HEK293 (cell line): ENCODE data around the gene METAP1.
A peak's percentile ranks its signal among the peaks of the same experiment; 100 is the strongest.

Source experiments
- GLIS2 ChIP-seq: fragments of 450-650 bp; formaldehyde crosslinking; IDR thresholded peaks from 2 replicates; pipeline ENCODE4 v1.5.1; 2016; ENCODE audit warnings: missing biosample characterization, missing genetic modification characterization
- HOXD13 ChIP-seq: sonication (generic); formaldehyde crosslinking; IDR thresholded peaks from 2 replicates; pipeline ENCODE4 v1.8.0; 2022; ENCODE audit warnings: missing genetic modification reagents, borderline replicate concordance
- KLF7 ChIP-seq: fragments of 450-650 bp; formaldehyde crosslinking; IDR thresholded peaks from 2 replicates; pipeline ENCODE4 v1.5.1; 2016; ENCODE audit warnings: missing biosample characterization, missing genetic modification characterization, borderline replicate concordance
- KLF8 ChIP-seq: fragments of 450-650 bp; formaldehyde crosslinking; IDR thresholded peaks from 2 replicates; pipeline ENCODE4 v1.5.1; 2016; ENCODE audit warnings: missing biosample characterization, missing genetic modification characterization
- MEIS1 ChIP-seq: sonication (generic); formaldehyde crosslinking; IDR thresholded peaks from 2 replicates; pipeline ENCODE4 v1.8.1; 2022; ENCODE audit warnings: missing genetic modification reagents, mild to moderate bottlenecking, borderline replicate concordance
- SALL2 ChIP-seq: fragments of 450-650 bp; formaldehyde crosslinking; IDR thresholded peaks from 2 replicates; pipeline ENCODE4 v1.5.0; 2017; ENCODE audit warnings: missing biosample characterization, mild to moderate bottlenecking, missing genetic modification characterization, borderline replicate concordance
- SCRT2 ChIP-seq: fragments of 450-650 bp; formaldehyde crosslinking; IDR thresholded peaks from 2 replicates; pipeline ENCODE4 v1.5.1; 2016; ENCODE audit warnings: missing biosample characterization, missing genetic modification characterization
- TCF7L2 ChIP-seq: IDR thresholded peaks from 2 replicates; pipeline ENCODE4 v1.6.1; 2011; ENCODE audit warnings: low read depth, mild to moderate bottlenecking, inconsistent platforms, low read length, moderate library complexity, borderline replicate concordance
- YY1 ChIP-seq: fragments of 450-650 bp; formaldehyde crosslinking; IDR thresholded peaks from 2 replicates; pipeline ENCODE4 v1.5.1; 2018; ENCODE audit warnings: missing biosample characterization, missing genetic modification characterization
- ZNF146 ChIP-seq: fragments of 450-650 bp; formaldehyde crosslinking; IDR thresholded peaks from 2 replicates; pipeline ENCODE4 v1.5.1; 2016; ENCODE audit warnings: missing biosample characterization, missing genetic modification characterization
- ZNF202 ChIP-seq: fragments of 450-650 bp; formaldehyde crosslinking; IDR thresholded peaks from 2 replicates; pipeline ENCODE4 v1.5.1; 2016; ENCODE audit warnings: missing biosample characterization, missing genetic modification characterization, borderline replicate concordance
- ZNF473 ChIP-seq: fragments of 450-650 bp; formaldehyde crosslinking; IDR thresholded peaks from 2 replicates; pipeline ENCODE4 v1.5.1; 2017; ENCODE audit warnings: missing biosample characterization, missing genetic modification characterization
- ZNF624 ChIP-seq: fragments of 450-650 bp; formaldehyde crosslinking; IDR thresholded peaks from 2 replicates; pipeline ENCODE4 v1.5.1; 2017; ENCODE audit warnings: missing biosample characterization, missing genetic modification characterization
- TF ChIP-seq, protein P1 (sequence below): fragments of 450-650 bp; formaldehyde crosslinking; IDR thresholded peaks from 2 replicates; pipeline ENCODE4 v1.5.1; 2016; ENCODE audit warnings: missing biosample characterization, missing genetic modification characterization
- TF ChIP-seq, protein P2 (sequence below): fragments of 450-650 bp; formaldehyde crosslinking; IDR thresholded peaks from 2 replicates; pipeline ENCODE4 v1.5.1; 2016; ENCODE audit warnings: missing biosample characterization, missing genetic modification characterization
- TF ChIP-seq, protein P3 (sequence below): fragments of 450-650 bp; formaldehyde crosslinking; conservative IDR thresholded peaks from 2 replicates; pipeline ENCODE4 v1.5.1; 2016; ENCODE audit warnings: low read depth, missing biosample characterization, missing genetic modification characterization
- TF ChIP-seq, protein P4 (sequence below): fragments of 450-650 bp; formaldehyde crosslinking; IDR thresholded peaks from 2 replicates; pipeline ENCODE4 v1.5.1; 2016; ENCODE audit warnings: missing biosample characterization, missing genetic modification characterization
- TF ChIP-seq, protein P5 (sequence below): fragments of 450-650 bp; formaldehyde crosslinking; IDR thresholded peaks from 2 replicates; pipeline ENCODE4 v1.5.1; 2016; ENCODE audit warnings: missing biosample characterization, missing genetic modification characterization
- TF ChIP-seq, protein P6 (sequence below): fragments of 450-650 bp; formaldehyde crosslinking; IDR thresholded peaks from 2 replicates; pipeline ENCODE4 v1.5.1; 2016; ENCODE audit warnings: missing biosample characterization, missing genetic modification characterization

METAP1 gene

DNA sequence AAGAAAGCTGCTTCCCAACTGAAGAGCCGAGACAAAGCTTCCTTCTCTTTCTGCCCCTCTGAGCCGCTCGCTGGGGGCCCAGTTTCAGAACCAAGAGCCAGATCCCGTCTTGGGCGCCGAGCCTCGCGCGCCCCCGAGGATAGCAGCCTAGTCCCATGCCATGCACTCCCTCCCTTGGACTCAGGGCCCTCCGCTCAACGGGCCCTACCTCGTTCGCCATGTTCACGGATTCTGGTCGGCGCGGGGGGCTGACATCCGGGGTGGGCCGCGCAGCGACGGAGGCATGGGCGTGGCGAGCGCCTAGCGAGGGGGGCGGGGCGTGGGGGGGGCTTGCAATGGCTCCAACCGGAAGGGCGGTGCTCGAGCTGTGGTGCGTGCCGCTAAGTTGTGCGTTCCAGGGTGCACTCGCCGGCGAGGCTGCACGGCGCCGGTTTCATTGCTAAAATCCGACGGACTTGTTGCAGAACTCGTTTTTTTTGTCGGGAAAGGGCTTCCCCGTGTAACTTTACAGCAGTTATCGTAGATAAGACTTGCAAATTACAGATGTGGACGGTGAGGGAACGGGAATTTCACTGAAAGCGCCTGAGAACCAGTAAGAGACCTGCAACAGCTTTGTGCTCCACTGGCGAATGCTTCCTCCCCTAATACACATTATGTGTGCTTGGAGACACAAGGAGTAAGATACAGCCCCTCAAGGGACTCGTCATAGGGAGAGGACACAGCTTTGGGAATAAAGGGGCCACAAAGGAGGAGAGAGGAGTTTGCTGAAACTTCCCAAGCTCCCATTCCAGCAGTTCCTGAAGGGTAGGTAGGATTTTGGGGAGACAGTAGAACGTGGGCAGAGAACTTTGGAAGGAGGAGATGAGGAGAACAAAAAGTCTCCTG is 93.2 kb downstream of the METAP1 start, which contains the start of gene ADH5 (continued):
- TF ChIP-seq, protein P1, sequence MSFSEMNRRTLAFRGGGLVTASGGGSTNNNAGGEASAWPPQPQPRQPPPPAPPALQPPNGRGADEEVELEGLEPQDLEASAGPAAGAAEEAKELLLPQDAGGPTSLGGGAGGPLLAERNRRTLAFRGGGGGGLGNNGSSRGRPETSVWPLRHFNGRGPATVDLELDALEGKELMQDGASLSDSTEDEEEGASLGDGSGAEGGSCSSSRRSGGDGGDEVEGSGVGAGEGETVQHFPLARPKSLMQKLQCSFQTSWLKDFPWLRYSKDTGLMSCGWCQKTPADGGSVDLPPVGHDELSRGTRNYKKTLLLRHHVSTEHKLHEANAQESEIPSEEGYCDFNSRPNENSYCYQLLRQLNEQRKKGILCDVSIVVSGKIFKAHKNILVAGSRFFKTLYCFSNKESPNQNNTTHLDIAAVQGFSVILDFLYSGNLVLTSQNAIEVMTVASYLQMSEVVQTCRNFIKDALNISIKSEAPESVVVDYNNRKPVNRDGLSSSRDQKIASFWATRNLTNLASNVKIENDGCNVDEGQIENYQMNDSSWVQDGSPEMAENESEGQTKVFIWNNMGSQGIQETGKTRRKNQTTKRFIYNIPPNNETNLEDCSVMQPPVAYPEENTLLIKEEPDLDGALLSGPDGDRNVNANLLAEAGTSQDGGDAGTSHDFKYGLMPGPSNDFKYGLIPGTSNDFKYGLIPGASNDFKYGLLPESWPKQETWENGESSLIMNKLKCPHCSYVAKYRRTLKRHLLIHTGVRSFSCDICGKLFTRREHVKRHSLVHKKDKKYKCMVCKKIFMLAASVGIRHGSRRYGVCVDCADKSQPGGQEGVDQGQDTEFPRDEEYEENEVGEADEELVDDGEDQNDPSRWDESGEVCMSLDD (tag by site-specific recombination), result no peak
- no peak for TF ChIP-seq ZNF146
- TF ChIP-seq ZNF473 (tag by site-specific recombination), result no peak
- peak; percentile 41 for TF ChIP-seq YY1 (tag by site-specific recombination)
- TF ChIP-seq, protein P2, sequence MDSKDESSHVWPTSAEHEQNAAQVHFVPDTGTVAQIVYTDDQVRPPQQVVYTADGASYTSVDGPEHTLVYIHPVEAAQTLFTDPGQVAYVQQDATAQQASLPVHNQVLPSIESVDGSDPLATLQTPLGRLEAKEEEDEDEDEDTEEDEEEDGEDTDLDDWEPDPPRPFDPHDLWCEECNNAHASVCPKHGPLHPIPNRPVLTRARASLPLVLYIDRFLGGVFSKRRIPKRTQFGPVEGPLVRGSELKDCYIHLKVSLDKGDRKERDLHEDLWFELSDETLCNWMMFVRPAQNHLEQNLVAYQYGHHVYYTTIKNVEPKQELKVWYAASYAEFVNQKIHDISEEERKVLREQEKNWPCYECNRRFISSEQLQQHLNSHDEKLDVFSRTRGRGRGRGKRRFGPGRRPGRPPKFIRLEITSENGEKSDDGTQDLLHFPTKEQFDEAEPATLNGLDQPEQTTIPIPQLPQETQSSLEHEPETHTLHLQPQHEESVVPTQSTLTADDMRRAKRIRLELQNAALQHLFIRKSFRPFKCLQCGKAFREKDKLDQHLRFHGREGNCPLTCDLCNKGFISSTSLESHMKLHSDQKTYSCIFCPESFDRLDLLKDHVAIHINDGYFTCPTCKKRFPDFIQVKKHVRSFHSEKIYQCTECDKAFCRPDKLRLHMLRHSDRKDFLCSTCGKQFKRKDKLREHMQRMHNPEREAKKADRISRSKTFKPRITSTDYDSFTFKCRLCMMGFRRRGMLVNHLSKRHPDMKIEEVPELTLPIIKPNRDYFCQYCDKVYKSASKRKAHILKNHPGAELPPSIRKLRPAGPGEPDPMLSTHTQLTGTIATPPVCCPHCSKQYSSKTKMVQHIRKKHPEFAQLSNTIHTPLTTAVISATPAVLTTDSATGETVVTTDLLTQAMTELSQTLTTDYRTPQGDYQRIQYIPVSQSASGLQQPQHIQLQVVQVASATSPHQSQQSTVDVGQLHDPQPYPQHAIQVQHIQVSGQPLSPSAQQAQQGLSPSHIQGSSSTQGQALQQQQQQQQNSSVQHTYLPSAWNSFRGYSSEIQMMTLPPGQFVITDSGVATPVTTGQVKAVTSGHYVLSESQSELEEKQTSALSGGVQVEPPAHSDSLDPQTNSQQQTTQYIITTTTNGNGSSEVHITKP (tag by site-specific recombination), result 0 out of 2 replicates have a peak, but pooled peaks have one; percentile 13
- peak; percentile 83 for TF ChIP-seq SCRT2 (tag by site-specific recombination)
- TF ChIP-seq MEIS1 (CRISPR knock-in tag), result no peak
- peak; percentile 71; the same call in 1 of the 2 replicates for TF ChIP-seq KLF7 (tag by site-specific recombination)
- TF ChIP-seq ZNF202 (tag by site-specific recombination), result no peak
- TF ChIP-seq HOXD13 (CRISPR knock-in tag), result no peak
- TF ChIP-seq, protein P3, sequence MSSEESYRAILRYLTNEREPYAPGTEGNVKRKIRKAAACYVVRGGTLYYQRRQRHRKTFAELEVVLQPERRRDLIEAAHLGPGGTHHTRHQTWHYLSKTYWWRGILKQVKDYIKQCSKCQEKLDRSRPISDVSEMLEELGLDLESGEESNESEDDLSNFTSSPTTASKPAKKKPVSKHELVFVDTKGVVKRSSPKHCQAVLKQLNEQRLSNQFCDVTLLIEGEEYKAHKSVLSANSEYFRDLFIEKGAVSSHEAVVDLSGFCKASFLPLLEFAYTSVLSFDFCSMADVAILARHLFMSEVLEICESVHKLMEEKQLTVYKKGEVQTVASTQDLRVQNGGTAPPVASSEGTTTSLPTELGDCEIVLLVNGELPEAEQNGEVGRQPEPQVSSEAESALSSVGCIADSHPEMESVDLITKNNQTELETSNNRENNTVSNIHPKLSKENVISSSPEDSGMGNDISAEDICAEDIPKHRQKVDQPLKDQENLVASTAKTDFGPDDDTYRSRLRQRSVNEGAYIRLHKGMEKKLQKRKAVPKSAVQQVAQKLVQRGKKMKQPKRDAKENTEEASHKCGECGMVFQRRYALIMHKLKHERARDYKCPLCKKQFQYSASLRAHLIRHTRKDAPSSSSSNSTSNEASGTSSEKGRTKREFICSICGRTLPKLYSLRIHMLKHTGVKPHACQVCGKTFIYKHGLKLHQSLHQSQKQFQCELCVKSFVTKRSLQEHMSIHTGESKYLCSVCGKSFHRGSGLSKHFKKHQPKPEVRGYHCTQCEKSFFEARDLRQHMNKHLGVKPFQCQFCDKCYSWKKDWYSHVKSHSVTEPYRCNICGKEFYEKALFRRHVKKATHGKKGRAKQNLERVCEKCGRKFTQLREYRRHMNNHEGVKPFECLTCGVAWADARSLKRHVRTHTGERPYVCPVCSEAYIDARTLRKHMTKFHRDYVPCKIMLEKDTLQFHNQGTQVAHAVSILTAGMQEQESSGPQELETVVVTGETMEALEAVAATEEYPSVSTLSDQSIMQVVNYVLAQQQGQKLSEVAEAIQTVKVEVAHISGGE, result peak; percentile 92
- TF ChIP-seq SALL2 (tag by site-specific recombination), result no peak
- peak; percentile 86 for TF ChIP-seq GLIS2
- no peak for TF ChIP-seq ZNF624 (tag by site-specific recombination)
- TF ChIP-seq, protein P4, sequence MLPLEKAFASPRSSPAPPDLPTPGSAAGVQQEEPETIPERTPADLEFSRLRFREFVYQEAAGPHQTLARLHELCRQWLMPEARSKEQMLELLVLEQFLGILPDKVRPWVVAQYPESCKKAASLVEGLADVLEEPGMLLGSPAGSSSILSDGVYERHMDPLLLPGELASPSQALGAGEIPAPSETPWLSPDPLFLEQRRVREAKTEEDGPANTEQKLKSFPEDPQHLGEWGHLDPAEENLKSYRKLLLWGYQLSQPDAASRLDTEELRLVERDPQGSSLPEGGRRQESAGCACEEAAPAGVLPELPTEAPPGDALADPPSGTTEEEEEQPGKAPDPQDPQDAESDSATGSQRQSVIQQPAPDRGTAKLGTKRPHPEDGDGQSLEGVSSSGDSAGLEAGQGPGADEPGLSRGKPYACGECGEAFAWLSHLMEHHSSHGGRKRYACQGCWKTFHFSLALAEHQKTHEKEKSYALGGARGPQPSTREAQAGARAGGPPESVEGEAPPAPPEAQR (tag by site-specific recombination), result no peak
- 0 out of 2 replicates have a peak, but pooled peaks have one; percentile 19 for TF ChIP-seq KLF8 (tag by site-specific recombination)
- no peak for TF ChIP-seq TCF7L2
- TF ChIP-seq, protein P5, sequence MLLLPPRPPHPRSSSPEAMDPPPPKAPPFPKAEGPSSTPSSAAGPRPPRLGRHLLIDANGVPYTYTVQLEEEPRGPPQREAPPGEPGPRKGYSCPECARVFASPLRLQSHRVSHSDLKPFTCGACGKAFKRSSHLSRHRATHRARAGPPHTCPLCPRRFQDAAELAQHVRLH (tag by site-specific recombination), result no peak
- TF ChIP-seq, protein P6, sequence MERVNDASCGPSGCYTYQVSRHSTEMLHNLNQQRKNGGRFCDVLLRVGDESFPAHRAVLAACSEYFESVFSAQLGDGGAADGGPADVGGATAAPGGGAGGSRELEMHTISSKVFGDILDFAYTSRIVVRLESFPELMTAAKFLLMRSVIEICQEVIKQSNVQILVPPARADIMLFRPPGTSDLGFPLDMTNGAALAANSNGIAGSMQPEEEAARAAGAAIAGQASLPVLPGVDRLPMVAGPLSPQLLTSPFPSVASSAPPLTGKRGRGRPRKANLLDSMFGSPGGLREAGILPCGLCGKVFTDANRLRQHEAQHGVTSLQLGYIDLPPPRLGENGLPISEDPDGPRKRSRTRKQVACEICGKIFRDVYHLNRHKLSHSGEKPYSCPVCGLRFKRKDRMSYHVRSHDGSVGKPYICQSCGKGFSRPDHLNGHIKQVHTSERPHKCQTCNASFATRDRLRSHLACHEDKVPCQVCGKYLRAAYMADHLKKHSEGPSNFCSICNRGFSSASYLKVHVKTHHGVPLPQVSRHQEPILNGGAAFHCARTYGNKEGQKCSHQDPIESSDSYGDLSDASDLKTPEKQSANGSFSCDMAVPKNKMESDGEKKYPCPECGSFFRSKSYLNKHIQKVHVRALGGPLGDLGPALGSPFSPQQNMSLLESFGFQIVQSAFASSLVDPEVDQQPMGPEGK, result peak; percentile 56; the same call in 1 of the 2 replicates
